Natural killer cell treated with Interleukin-12 subunit alpha and Interleukin-12 subunit beta and Interleukin-15 and Interleukin-18, amount 100 ng/mL, for 72 hours (primary cell): Measurements from ENCODE around the gene DIP2C. TPM values are rescaled to one million over a fixed set of nuclear protein-coding genes. Genes with fewer than 3 reads are reported as not detected.
"Not testable (repeated sequence)": the region's sequence is repeated elsewhere in the genome, so short reads cannot be mapped to it uniquely, and the experiment has no call there.

ENCODE experiments used
- ATAC-seq, 2 donors: fragments of 150-1000 bp; cut with Tn5 transposase in 1 of 2; sonication (Bioruptor Pico), chemical (Tn5 transposase) in 1 of 2; 2 replicates each; pipeline ENCODE4 v1.10.0; 2021
- DNase-seq: peaks from one replicate; pipeline ENCODE4 v3.0.0; 2022; ENCODE audit warnings: low spot score
- H3K27ac Mint-ChIP-seq, 2 donors: 1 replicate in 1 of 2; 2 replicates in 1 of 2; pipeline ENCODE4 v1.8.0; 2022; ENCODE audit warnings: mixed read lengths in 2 of 2, mild to moderate bottlenecking in 1 of 2, moderate library complexity in 1 of 2
- H3K27me3 Mint-ChIP-seq, 2 donors: 1 replicate in 1 of 2; 2 replicates in 1 of 2; pipeline ENCODE4 v1.8.0; 2022; ENCODE audit warnings: mixed read lengths in 2 of 2
- H3K36me3 Mint-ChIP-seq: one replicate; pipeline ENCODE4 v1.8.0; 2022; ENCODE audit warnings: mixed read lengths
- H3K4me1 Mint-ChIP-seq, 2 donors: 1 replicate in 1 of 2; 2 replicates in 1 of 2; pipeline ENCODE4 v1.8.0; 2022; ENCODE audit warnings: low read depth in 2 of 2, mixed read lengths in 2 of 2, mild to moderate bottlenecking in 1 of 2
- H3K4me3 Mint-ChIP-seq: one replicate; pipeline ENCODE4 v1.8.0; 2022; ENCODE audit warnings: mixed read lengths
- H3K9me3 Mint-ChIP-seq: 2 replicates; pipeline ENCODE4 v1.8.0; 2022; ENCODE audit warnings: mixed read lengths
- total RNA-seq, 2 donors: library from RNA; stranded (reverse); gene quantifications; one replicate each; pipeline ENCODE4 v1.2.3, GENCODE V29; 2022

Gene DIP2C
- total RNA-seq, 2 donors from 2014 or later: 0.57 to 0.98 TPM

DNA sequence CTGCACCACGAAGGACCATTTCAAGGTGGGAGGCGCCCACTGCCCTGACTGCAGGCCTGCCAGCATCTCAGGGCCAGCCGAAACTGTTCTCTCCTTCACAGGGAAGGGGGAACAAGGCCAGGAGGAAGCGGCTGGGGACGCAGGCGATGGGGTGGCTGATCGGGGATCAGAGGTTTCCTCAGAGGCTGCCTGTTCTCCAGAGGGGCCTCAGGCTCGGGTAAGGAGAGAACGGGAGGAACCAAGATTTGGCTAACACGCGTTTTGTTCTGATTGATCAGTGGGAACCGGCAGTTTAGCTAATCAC is 87.9 kb downstream of the DIP2C start:
- no peaks in the 10 kb centered on the region for H3K36me3 Mint-ChIP-seq
- H3K27me3 Mint-ChIP-seq: peaks cover 8 to 15% of the 10 kb centered on the region in 2 donors
- H3K4me1 Mint-ChIP-seq: no peaks in the 10 kb centered on the region
- no peak overlapping the region for H3K27ac Mint-ChIP-seq
- DNase-seq: no peak
- H3K9me3 Mint-ChIP-seq: no peaks in the 10 kb centered on the region
- H3K4me3 Mint-ChIP-seq: no peak overlapping the region
- no peak for ATAC-seq

DNA sequence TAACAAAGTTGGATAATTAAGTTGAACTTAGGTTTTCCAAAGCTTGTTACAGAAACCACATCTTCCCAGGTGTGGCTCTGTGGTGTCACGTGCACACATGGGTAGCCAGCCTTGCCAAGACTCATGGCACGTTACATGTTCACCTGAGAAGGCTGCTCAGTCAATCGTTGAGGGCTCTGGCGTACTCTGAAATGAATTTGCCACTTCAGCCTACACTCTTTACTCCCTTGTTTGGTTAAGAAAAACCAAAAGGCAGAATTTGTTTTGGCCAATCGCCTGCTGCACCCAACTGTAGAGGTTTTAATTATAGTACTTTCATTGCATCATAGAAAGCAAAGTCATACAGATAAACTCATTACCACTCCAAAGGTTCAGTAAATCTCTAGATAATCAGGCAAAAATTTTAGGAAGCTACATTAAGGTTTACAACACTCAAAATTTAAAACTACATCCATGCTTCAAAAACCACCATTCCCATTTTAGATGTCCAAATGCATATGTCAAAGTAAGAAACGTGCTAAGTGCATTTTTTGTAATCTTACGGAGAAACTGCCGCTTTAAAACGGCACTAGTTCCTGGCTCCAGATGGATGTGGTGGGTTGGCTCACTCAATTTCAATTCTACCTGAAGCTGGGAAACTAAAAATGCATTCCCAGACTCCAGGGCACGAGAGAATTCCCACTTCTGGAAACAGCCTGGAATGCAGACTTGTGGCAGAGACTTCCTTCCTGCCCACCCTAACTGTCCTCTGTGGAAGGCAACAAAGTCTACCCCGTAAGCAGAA is 88.4 kb downstream of the DIP2C start:
- ATAC-seq: no peak
- no peaks in the 10 kb centered on the region for H3K4me1 Mint-ChIP-seq
- H3K27me3 Mint-ChIP-seq: peaks cover 8 to 15% of the 10 kb centered on the region in 2 donors
- no peaks in the 10 kb centered on the region for H3K9me3 Mint-ChIP-seq
- no peak overlapping the region for H3K4me3 Mint-ChIP-seq
- H3K36me3 Mint-ChIP-seq: no peaks in the 10 kb centered on the region
- no peak for DNase-seq
- no peak overlapping the region for H3K27ac Mint-ChIP-seq

DNA sequence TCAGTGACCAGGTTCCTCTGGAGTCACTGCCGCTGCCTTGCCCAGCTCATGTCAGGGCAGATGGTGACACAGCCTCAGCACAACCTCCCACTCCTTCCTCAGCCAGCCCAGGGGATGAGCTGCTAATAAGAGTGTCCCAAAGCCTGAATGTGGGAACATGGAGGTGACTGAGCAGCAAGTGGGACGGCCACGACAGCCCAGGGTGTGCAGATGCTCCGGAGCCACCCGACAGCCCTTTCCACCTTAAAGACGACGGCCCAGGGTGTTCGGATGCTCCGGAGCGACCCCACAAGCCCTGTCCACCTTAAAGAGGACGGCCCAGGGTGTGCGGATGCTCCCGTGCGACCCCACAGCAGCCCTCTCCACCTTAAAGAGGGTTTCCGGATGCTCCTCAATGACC is 89.2 kb downstream of the DIP2C start:
- Mint-ChIP-seq H3K4me3 (no peak overlapping the region), H3K36me3 (no peaks in the 10 kb centered on the region), H3K4me1 (no peaks in the 10 kb centered on the region), H3K9me3 (no peaks in the 10 kb centered on the region), H3K27me3 (peaks cover 5 to 11% of the 10 kb centered on the region in 2 donors), H3K27ac (no peak overlapping the region)
- DNase-seq: no peak
- ATAC-seq: no peak

DNA sequence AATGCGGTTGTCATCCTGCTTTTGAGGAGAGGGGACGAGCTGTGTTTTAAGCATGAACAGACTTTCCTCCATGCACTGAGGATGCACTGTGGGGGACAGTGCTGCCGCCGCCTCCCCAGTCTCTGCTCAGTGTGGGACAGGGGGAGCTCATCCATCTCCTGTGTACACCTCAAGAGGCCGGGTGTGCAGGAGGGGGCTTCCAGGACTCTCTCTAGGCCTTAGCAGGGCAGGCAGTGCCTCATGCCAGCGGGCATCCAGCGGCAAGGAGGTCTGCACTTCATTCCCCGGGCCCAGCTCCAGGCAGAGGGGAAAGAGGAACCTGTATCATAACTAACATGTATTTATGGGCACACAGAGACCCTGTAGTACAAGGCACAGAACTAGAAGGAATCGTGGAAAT is 89.7 kb downstream of the DIP2C start:
- peaks cover 5 to 7% of the 10 kb centered on the region in 2 donors for H3K27me3 Mint-ChIP-seq
- H3K9me3 Mint-ChIP-seq: no peaks in the 10 kb centered on the region
- H3K4me3 Mint-ChIP-seq: no peak overlapping the region
- DNase-seq (no peak), ATAC-seq (no peak)
- H3K36me3 Mint-ChIP-seq: no peaks in the 10 kb centered on the region
- H3K27ac Mint-ChIP-seq: no peak overlapping the region
- no peaks in the 10 kb centered on the region for H3K4me1 Mint-ChIP-seq

DNA sequence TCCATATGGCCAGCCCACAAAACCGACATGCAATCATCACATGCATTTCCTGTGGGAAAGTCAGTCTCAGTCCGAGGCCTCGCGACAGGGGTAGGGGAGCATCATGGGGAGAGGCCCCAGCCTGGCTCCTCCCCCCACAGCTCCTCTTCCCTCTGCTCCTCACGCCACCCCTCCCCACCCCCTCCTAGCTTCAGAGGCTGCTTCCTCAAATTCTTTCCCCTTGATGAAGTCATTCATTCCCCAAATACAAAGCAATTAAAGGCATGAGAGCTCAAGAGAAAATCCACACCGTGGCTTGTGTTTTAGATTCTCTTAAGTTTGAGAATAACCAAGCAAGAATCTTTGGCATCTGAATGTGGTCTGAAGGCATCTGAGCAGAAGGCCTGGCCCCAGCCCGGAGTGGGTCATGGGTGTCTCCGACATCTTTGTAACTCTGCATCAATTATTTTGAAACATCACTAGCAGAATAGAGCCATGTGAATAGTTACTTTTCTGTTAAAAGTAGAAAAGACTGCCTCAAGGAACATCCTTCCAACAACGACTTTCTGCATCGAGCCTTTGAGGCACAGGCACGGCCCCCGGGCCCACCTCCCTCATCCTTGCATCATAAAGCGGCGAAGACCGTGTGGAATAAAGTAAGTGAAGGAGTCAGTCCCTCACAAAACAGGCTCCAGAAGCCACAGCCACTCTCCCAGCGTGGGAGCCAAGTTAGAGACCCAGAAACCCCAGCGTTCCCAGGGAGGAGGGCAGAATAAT is 90.9 kb downstream of the DIP2C start:
- no peak for ATAC-seq
- DNase-seq: no peak
- Mint-ChIP-seq H3K4me3 (no peak overlapping the region), H3K9me3 (no peaks in the 10 kb centered on the region), H3K4me1 (no peaks in the 10 kb centered on the region), H3K27ac (no peak overlapping the region), H3K27me3 (peaks cover 2 to 7% of the 10 kb centered on the region in 2 donors), H3K36me3 (no peaks in the 10 kb centered on the region)

DNA sequence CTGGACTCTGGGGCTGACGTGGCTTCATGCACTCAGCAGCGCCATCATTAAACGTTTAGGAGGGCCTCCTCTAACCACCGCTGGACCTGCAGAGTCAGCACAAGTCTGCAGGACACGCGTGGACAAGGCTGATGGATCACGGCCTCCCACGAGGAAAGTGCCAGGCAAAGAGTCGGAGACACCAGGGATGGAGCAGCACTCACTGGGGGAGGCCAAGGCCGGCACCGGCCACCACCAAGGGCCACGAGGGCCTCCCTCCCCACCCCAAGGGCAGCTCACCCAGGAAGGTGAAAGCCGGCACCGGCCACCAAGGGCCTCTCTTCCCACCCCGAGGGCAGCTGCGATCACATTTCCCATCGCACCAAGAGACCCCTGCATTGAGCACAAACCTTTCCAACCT is 91.5 kb downstream of the DIP2C start:
- Mint-ChIP-seq H3K27me3 (peaks cover 2 to 7% of the 10 kb centered on the region in 2 donors), H3K36me3 (no peaks in the 10 kb centered on the region), H3K27ac (no peak overlapping the region), H3K4me3 (no peak overlapping the region), H3K4me1 (no peaks in the 10 kb centered on the region), H3K9me3 (no peaks in the 10 kb centered on the region)
- DNase-seq: no peak
- no peak for ATAC-seq

DNA sequence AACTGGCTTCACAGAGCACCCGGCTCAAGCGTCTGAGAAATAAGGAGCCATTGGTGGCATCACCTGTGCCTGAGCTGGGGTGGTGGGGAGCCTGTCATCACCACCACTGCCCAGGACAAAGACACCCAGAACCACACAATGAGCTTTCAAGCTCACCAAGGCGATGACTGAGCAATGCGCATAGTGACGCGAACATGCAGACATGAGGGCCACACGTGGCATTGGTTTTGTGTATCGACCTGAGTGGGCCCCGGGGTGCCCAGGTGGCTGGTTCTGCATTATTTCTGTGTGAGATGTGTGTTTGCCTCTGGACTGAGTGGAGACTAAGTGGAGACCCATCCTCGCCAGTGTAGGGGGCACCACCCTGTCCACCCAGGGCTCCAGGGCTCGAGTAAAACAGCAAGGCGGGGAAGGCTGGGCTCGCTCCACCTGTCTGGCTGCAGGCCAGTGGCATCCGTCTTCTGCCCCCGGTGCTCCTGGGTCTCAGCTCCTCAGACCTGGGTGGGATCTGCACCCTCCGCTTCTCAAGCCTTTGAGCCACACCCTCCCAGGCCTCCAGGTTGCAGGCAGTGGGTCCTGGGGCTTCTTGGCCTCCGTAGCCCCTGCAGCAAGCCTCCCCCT is 92.6 kb downstream of the DIP2C start:
- H3K27me3 Mint-ChIP-seq: peaks cover 2 to 8% of the 10 kb centered on the region in 2 donors
- H3K36me3 Mint-ChIP-seq: no peaks in the 10 kb centered on the region
- H3K4me1 Mint-ChIP-seq: no peaks in the 10 kb centered on the region
- DNase-seq: no peak
- H3K27ac Mint-ChIP-seq: no peak overlapping the region
- H3K4me3 Mint-ChIP-seq: no peak overlapping the region
- no peak for ATAC-seq
- no peaks in the 10 kb centered on the region for H3K9me3 Mint-ChIP-seq

DNA sequence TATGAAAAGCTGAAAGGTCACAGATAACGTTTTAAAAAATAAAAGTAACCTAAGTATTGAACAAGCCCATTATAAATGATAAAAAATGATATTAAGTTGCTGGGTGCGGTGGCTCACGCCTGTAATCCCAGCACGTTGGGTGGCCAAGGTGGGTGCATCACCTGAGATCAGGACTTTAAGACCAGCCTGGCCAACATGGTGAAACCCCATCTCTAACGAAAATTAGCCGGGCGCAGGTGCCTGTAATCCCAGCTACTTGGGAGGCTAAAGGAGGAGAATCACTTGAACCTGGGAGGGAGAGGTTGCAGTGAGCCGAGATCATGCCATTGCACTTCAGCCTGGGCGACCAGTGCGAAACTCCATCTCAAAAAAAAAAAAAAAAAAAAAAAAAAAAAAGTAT is 93.3 kb downstream of the DIP2C start:
- not testable (repeated sequence) for H3K36me3 Mint-ChIP-seq, H3K4me1 Mint-ChIP-seq, DNase-seq, H3K4me3 Mint-ChIP-seq, H3K9me3 Mint-ChIP-seq, ATAC-seq, H3K27ac Mint-ChIP-seq
- peaks cover 9 to 14% of the 10 kb centered on the region in 2 donors for H3K27me3 Mint-ChIP-seq

DNA sequence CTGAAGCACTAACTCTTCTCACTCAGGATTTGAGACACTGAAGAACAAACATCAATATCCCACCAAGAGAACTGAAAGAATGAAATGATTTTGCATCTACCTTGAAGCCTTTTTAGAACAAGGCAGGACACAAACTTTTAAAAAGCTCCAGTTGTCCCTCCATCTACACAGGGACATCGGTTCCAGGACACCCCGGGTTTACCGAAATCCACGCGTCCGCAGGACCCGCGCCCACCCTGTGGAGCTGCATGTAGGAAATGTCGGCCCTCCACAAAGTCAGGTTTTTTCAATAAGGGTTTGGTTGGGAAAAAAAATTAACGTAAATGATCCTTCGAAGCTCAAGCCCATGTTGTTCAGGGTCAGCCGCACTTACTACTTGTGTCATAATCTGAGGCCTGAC is 94.0 kb downstream of the DIP2C start:
- no peak overlapping the region for H3K27ac Mint-ChIP-seq
- no peak for ATAC-seq

DNA sequence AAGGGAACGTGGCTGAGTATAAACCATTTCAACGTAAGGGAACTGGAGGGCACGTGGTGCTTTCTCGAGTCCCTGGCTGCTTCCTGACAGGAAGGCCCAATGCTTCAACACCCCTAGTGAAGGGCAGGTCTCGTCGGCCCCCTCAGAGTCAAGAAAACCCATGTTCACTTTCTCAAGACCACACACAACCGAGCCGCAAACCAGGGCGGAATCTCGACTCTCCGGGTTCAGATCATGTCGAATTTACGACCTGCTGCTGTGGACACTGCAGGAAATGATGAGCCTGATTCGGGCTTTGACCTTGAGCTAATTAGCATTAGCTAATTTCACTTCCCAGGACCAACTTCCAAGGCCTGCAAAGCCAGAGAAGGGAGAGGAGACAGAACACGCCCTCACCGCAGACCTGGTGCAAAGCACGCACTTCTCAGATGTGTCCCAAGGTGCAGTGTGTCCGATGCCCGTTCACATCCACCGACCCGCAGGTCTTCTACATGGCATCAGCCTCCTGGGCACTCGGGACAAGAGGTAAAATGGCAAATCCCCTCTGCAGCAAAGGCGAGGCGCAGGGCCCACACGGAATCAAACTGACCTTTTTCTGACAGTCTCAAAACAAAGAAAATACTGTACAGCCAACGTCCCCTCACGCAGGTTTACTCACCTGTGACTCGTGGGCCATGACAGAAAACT is 94.7 kb downstream of the DIP2C start:
- H3K27ac Mint-ChIP-seq: no peak overlapping the region
- peaks cover 17 to 22% of the 10 kb centered on the region in 2 donors for H3K27me3 Mint-ChIP-seq
- no peaks in the 10 kb centered on the region for H3K4me1 Mint-ChIP-seq
- DNase-seq (no peak), ATAC-seq (no peak)
- no peaks in the 10 kb centered on the region for H3K36me3 Mint-ChIP-seq
- no peak overlapping the region for H3K4me3 Mint-ChIP-seq
- no peaks in the 10 kb centered on the region for H3K9me3 Mint-ChIP-seq

More for the DNA sequence above, 94.0 kb downstream of the DIP2C start:
- no peaks in the 10 kb centered on the region for H3K4me1 Mint-ChIP-seq
- H3K9me3 Mint-ChIP-seq: no peaks in the 10 kb centered on the region
- no peak for DNase-seq
- H3K36me3 Mint-ChIP-seq: no peaks in the 10 kb centered on the region
- peaks cover 13 to 21% of the 10 kb centered on the region in 2 donors for H3K27me3 Mint-ChIP-seq
- H3K4me3 Mint-ChIP-seq: no peak overlapping the region

DNA sequence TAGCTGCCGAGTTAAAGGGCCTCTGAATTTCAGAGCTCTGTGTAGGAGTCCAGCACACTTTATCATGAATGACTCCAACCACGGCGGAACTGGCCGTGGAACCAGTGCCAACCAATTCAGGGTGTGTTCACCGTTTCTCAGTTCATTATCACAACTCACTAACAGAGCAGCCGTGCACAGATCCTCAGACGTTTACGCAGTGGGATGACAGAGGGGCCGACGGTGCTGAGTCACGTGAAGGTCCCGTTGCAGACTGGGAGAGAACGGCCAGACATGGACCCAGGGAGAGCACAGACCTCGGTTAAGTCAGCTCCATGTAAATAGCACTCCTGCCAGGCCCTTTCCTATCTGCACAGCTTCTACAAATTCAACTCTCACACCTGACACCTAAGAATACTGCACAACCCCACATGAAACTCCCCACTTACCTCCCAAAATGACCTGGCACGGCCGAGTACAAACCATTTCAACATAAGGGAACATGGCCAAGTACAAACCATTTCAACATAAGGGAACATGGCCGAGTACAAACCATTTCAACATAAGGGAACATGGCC is 95.5 kb downstream of the DIP2C start:
- H3K27ac Mint-ChIP-seq: no peak overlapping the region
- H3K27me3 Mint-ChIP-seq: peaks cover 17 to 18% of the 10 kb centered on the region in 2 donors
- no peaks in the 10 kb centered on the region for H3K4me1 Mint-ChIP-seq
- DNase-seq: no peak
- H3K36me3 Mint-ChIP-seq: no peaks in the 10 kb centered on the region
- H3K4me3 Mint-ChIP-seq: no peak overlapping the region
- no peaks in the 10 kb centered on the region for H3K9me3 Mint-ChIP-seq
- ATAC-seq: no peak

DNA sequence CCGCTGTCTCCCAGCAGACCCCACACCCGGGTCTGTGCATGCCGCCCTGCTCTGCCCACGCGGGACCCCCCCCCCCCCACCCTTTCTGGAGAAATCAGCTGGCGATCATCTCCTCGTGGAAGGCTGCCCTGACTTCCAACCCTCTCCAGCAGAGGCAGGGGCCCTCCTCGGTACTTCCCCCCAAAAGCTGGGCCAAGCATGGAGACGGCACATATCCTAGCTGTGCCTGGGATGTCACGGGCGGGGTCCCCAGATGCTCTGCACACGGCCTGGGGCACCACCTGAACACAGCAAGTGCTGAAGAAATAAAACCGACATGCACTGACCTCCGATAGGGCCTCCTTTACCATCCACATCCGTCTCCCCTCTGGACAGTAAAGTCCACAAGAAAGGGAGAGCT is 96.0 kb downstream of the DIP2C start:
- H3K9me3 Mint-ChIP-seq: no peaks in the 10 kb centered on the region
- DNase-seq (no peak), ATAC-seq (no peak)
- H3K4me1 Mint-ChIP-seq: no peaks in the 10 kb centered on the region
- peaks cover 15 to 17% of the 10 kb centered on the region in 2 donors for H3K27me3 Mint-ChIP-seq
- no peak overlapping the region for H3K27ac Mint-ChIP-seq
- H3K4me3 Mint-ChIP-seq: no peak overlapping the region
- no peaks in the 10 kb centered on the region for H3K36me3 Mint-ChIP-seq

DNA sequence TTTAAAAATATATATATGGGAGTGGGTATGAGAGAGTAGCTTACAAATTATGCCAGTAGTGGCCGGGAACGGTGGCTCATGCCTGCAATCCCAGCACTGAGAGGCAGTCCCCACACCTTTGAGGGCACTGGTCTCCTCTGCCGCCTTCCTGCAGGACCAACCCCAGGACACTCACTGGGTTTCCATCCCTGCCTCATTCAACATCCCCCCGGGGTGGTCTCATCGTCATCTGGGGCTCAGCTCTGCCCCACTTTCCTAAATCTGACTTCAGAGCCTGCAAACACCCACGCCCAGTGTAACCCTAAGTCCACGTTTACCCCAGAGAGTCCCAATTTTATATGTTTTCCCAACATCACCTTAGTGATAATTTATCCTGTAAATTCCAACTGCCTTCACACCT is 96.5 kb downstream of the DIP2C start:
- no peaks in the 10 kb centered on the region for H3K9me3 Mint-ChIP-seq
- no peak overlapping the region for H3K4me3 Mint-ChIP-seq
- DNase-seq (no peak), ATAC-seq (no peak)
- H3K4me1 Mint-ChIP-seq: no peaks in the 10 kb centered on the region
- peaks cover 15 to 17% of the 10 kb centered on the region in 2 donors for H3K27me3 Mint-ChIP-seq
- H3K36me3 Mint-ChIP-seq: no peaks in the 10 kb centered on the region
- no peak overlapping the region for H3K27ac Mint-ChIP-seq
